HepG2 (cell line): ENCODE results near the gene ASTN2. TPM values are rescaled to one million over a fixed set of nuclear protein-coding genes. Genes with fewer than 3 reads are reported as not detected.
A peak's percentile ranks its signal among the peaks of the same experiment; 100 is the strongest.

Experiments used
- ATAC-seq: fragments of 200-7000 bp; cut with Tn5 transposase; 3 replicates; pipeline ENCODE4 v1.9.1; 2020; ENCODE audit warnings: mild to moderate bottlenecking, moderate library complexity
- BruUV-seq: library from RNA; stranded (reverse); fragments of 400-500 nt; replicated peaks from 2 replicates; lab custom pipeline; 2021; lab: Mats Ljungman, UMichigan
- CTCF ChIA-PET: fragments of 300-600 bp; formaldehyde crosslinking; extraction: SDS; loops from one replicate; lab custom pipeline; 2021; ENCODE audit warnings: low total read pairs, inconsistent platforms, low intra/inter-chr PET ratio; lab: Yijun Ruan, JAX
- POLR2A ChIA-PET: fragments of 350-600 bp; sonication (Branson Sonifier 250); formaldehyde crosslinking; loops from one replicate; lab custom pipeline; 2020; ENCODE audit warnings: antibody characterized with exemption, inconsistent platforms; lab: Yijun Ruan, JAX
- DNase-seq: peaks from one replicate; pipeline ENCODE4 v3.0.0-alpha.2; 2015; ENCODE audit warnings: low spot score
- FAIRE-seq: peaks from 3 replicates; lab custom pipeline; 2011; peaks lifted over from hg19 to GRCh38; lab: Jason Lieb, UNC
- H2AFZ ChIP-seq: one replicate; pipeline ENCODE4 v1.6.1; 2011; ENCODE audit warnings: low read length, inconsistent platforms
- H3K27ac ChIP-seq: fragments of 300-600 bp; 3 replicates; pipeline ENCODE4 v1.8.0; 2011; ENCODE audit warnings: mixed run types, mild to moderate bottlenecking, mixed read lengths, low read length, inconsistent platforms; ENCODE audit not compliant: insufficient read depth; ENCODE audit errors: extremely low read length
- H3K27me3 ChIP-seq, 2 experiments: fragments of 200-600 bp in 1 of 2; 2 replicates in 1 of 2; 3 replicates in 1 of 2; pipeline versions ENCODE4 v1.6.0 to v1.8.0; 2011; ENCODE audit warnings: low read length in 2 of 2, mild to moderate bottlenecking in 2 of 2, moderate library complexity in 2 of 2, inconsistent platforms in 1 of 2; ENCODE audit not compliant: insufficient read depth in 2 of 2, control insufficient read depth in 1 of 2
- H3K36me3 ChIP-seq, 2 experiments: fragments of 200-600 bp in 1 of 2; replicated peaks in 1 of 2; 2 replicates in 1 of 2; 3 replicates in 1 of 2; pipeline versions ENCODE4 v1.5.1 to v1.8.0; 2011; ENCODE audit warnings: low read length in 2 of 2, inconsistent platforms in 1 of 2; ENCODE audit not compliant: insufficient read depth in 2 of 2, control insufficient read depth in 1 of 2
- H3K4me1 ChIP-seq: 2 replicates; pipeline ENCODE4 v1.5.1; 2012; ENCODE audit warnings: low read length, inconsistent platforms; ENCODE audit not compliant: insufficient read depth
- H3K4me2 ChIP-seq: 2 replicates; pipeline ENCODE4 v1.6.0; 2011; ENCODE audit warnings: low read depth, low read length, inconsistent platforms
- H3K4me3 ChIP-seq, 3 experiments: fragments of 200-600 bp in 1 of 3; sonication (generic), shearing (Covaris generic) in 1 of 3; replicated peaks in 1 of 3; 2 replicates each; pipeline ENCODE4 v1.5.1; 2011 to 2016; ENCODE audit warnings: low read length in 3 of 3, inconsistent platforms in 2 of 3, low read depth in 2 of 3, mild to moderate bottlenecking in 2 of 3, control low read depth in 1 of 3, mixed read lengths in 1 of 3; ENCODE audit not compliant: insufficient read depth in 1 of 3
- H3K79me2 ChIP-seq: one replicate; pipeline ENCODE4 v1.6.1; 2011; ENCODE audit warnings: low read length, inconsistent platforms; ENCODE audit not compliant: insufficient read depth
- H3K9ac ChIP-seq: 2 replicates; pipeline ENCODE4 v1.6.0; 2011; ENCODE audit warnings: mild to moderate bottlenecking, low read depth, low read length, inconsistent platforms; ENCODE audit not compliant: insufficient read depth
- H3K9me3 ChIP-seq: 2 replicates; pipeline ENCODE4 v1.5.1; 2012; ENCODE audit warnings: mild to moderate bottlenecking, low read length
- H4K20me1 ChIP-seq: 2 replicates; pipeline ENCODE4 v1.6.0; 2011; ENCODE audit warnings: inconsistent platforms, mild to moderate bottlenecking, low read length, moderate library complexity; ENCODE audit not compliant: insufficient read depth
- CC2D1A ChIP-seq: sonication (generic); formaldehyde crosslinking; IDR thresholded peaks from 2 replicates; pipeline ENCODE4 v1.8.1; 2023; ENCODE audit warnings: mild to moderate bottlenecking, missing genetic modification reagents
- ESRRA ChIP-seq: sonication (generic); formaldehyde crosslinking; IDR thresholded peaks from 2 replicates; pipeline ENCODE4 v1.5.1; 2020; ENCODE audit warnings: mild to moderate bottlenecking, low read depth, missing genetic modification reagents
- MAFF ChIP-seq: IDR thresholded peaks from 2 replicates; pipeline ENCODE4 v1.6.1; 2011; ENCODE audit warnings: low read depth, low read length, improper control_type of control experiment
- MAFK ChIP-seq, 2 experiments: IDR thresholded peaks in 1 of 2; conservative IDR thresholded peaks in 1 of 2; 2 replicates each; pipeline ENCODE4 v1.6.1; 2011; ENCODE audit warnings: improper control_type of control experiment in 2 of 2, low read length in 2 of 2
- MLLT10 ChIP-seq: sonication (generic); formaldehyde crosslinking; IDR thresholded peaks from 2 replicates; pipeline ENCODE4 v1.4.0; 2020; ENCODE audit warnings: missing genetic modification reagents
- ZBTB38 ChIP-seq: sonication (generic); formaldehyde crosslinking; IDR thresholded peaks from 2 replicates; pipeline ENCODE4 v1.5.1; 2020; ENCODE audit warnings: mild to moderate bottlenecking, missing genetic modification reagents
- in situ Hi-C: cut with HindIII; loops from 2 replicates; pipeline ENCODE4 v1.10.0; 2017; ENCODE audit warnings: low pct_unique_long_range_greater_than_20kb; ENCODE audit not compliant: extremely low pct_ligation_motif_present
- intact Hi-C: fragments of 100-400 bp; cut with micrococcal nuclease; formaldehyde crosslinking; loops from one replicate; pipeline ENCODE4 v1.10.0; 2022; ENCODE audit not compliant: unreplicated experiment
- polyA plus RNA-seq, 8 experiments: library from polyadenylated mRNA; depleted of rRNA in 3 of 8; stranded (reverse) in 7 of 8; unstranded in 1 of 8; fragments of >200 nt; fragmentation: Illumina TruSeq in 4 of 8; extraction: Trizol in 4 of 8; gene quantifications; 2 replicates each; pipeline versions ENCODE4 v1.2.1 to v1.2.3, GENCODE V29; 2011 to 2016; ENCODE audit warnings: low read depth in 4 of 8, missing spikeins in 1 of 8, mixed read lengths in 1 of 8; ENCODE audit not compliant: insufficient read depth in 1 of 8
- total RNA-seq, 5 experiments: library from RNA; depleted of rRNA; stranded (reverse); fragments of >200 nt; fragmentation: Illumina TruSeq; extraction: Trizol; gene quantifications; 2 replicates each; pipeline ENCODE4 v1.2.3, GENCODE V29; 2016; ENCODE audit warnings: low read depth in 1 of 5
- TF ChIP-seq, protein P1 (sequence below): sonication (generic); formaldehyde crosslinking; IDR thresholded peaks from 2 replicates; pipeline ENCODE4 v1.9.0; 2021; ENCODE audit warnings: missing genetic modification reagents, mild to moderate bottlenecking, borderline replicate concordance
- TF ChIP-seq, protein P2 (sequence below): sonication (generic); formaldehyde crosslinking; IDR thresholded peaks from 2 replicates; pipeline ENCODE4 v1.4.0; 2020; ENCODE audit warnings: missing genetic modification reagents
- TF ChIP-seq, protein P3 (sequence below): sonication (generic); formaldehyde crosslinking; IDR thresholded peaks from 2 replicates; pipeline ENCODE4 v1.4.0; 2020; ENCODE audit warnings: mild to moderate bottlenecking, missing genetic modification reagents

The ASTN2 gene
- total and polyA plus RNA-seq, 2 of the 13 experiments (the other 11 are each of a cell fraction or from before 2014, with no cell fraction given) = 5.2 to 13.5 TPM

DNA sequence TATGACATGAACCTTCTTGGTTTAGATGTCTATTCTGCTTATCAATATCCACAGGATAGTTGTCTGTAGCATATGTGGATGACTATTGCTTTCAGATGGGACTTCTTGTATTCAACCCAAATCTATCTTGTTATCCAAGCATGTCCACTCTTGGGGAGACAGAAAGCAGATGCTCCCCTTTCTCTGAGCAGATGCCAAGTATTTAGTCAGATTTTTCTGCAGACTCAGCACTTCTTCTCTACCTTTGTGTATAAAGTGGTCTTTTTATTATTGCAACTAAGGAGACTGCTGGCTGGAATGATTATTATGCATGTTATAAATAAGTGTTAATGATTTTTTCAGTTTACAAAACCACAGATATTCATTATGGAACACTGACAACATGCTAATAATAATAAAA is 45.1 kb upstream of the ASTN2 start:
- Histone ChIP-seq H2AFZ (no peak overlapping the region), H3K4me2 (no peak overlapping the region), H4K20me1 (no peaks in the 10 kb centered on the region), H3K4me3 (no peak overlapping the region), H3K36me3 (no peaks in the 10 kb centered on the region)
- ChIA-PET CTCF (no interaction called here), POLR2A (no interaction called here)
- FAIRE-seq = no peak
- intact Hi-C loops = no loop called here
- TF ChIP-seq ZBTB38 (no peak), MAFF (peak; percentile 97), MLLT10 (CRISPR knock-in tag) (no peak), MAFK (conservative IDR thresholded peaks at IDR 0.05 in 1 of 2, IDR thresholded peaks at IDR 0.05 in 1 of 2; ENCODE audit: low read length in 2 of 2) (peak; percentile 95 to 98), CC2D1A (no peak), ESRRA (CRISPR knock-in tag) (no peak)
- TF ChIP-seq, protein P1, sequence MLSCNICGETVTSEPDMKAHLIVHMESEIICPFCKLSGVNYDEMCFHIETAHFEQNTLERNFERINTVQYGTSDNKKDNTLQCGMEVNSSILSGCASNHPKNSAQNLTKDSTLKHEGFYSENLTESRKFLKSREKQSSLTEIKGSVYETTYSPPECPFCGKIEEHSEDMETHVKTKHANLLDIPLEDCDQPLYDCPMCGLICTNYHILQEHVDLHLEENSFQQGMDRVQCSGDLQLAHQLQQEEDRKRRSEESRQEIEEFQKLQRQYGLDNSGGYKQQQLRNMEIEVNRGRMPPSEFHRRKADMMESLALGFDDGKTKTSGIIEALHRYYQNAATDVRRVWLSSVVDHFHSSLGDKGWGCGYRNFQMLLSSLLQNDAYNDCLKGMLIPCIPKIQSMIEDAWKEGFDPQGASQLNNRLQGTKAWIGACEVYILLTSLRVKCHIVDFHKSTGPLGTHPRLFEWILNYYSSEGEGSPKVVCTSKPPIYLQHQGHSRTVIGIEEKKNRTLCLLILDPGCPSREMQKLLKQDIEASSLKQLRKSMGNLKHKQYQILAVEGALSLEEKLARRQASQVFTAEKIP (CRISPR knock-in tag) = no peak
- TF ChIP-seq, protein P2, sequence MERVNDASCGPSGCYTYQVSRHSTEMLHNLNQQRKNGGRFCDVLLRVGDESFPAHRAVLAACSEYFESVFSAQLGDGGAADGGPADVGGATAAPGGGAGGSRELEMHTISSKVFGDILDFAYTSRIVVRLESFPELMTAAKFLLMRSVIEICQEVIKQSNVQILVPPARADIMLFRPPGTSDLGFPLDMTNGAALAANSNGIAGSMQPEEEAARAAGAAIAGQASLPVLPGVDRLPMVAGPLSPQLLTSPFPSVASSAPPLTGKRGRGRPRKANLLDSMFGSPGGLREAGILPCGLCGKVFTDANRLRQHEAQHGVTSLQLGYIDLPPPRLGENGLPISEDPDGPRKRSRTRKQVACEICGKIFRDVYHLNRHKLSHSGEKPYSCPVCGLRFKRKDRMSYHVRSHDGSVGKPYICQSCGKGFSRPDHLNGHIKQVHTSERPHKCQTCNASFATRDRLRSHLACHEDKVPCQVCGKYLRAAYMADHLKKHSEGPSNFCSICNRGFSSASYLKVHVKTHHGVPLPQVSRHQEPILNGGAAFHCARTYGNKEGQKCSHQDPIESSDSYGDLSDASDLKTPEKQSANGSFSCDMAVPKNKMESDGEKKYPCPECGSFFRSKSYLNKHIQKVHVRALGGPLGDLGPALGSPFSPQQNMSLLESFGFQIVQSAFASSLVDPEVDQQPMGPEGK (CRISPR knock-in tag) = no peak
- TF ChIP-seq, protein P3, sequence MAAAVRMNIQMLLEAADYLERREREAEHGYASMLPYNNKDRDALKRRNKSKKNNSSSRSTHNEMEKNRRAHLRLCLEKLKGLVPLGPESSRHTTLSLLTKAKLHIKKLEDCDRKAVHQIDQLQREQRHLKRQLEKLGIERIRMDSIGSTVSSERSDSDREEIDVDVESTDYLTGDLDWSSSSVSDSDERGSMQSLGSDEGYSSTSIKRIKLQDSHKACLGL (CRISPR knock-in tag) = no peak
- TF ChIP-seq, all 625 proteins: peak for 2
- no peaks in the 10 kb centered on the region for H3K27me3 ChIP-seq
- in situ Hi-C loops = no loop called here
- DNase-seq = no peak
- H3K9ac ChIP-seq = no peak overlapping the region
- H3K9me3 ChIP-seq = no peaks in the 10 kb centered on the region
- H3K79me2 ChIP-seq = no peaks in the 10 kb centered on the region
- BruUV-seq = no TSS peak
- H3K27ac ChIP-seq = no peak overlapping the region
- ATAC-seq = no peak
- H3K4me1 ChIP-seq = no peaks in the 10 kb centered on the region
